RWPE1 (cell line): ENCODE measurements around the gene RBFOX2.

Source experiments
- CTCF ChIA-PET: fragments of 350-600 bp; sonication (Branson Sonifier 250); formaldehyde crosslinking; extraction: SDS; loops from one replicate; lab custom pipeline; 2021; lab: Yijun Ruan, JAX
- POLR2A ChIA-PET: fragments of 400-600 bp; formaldehyde crosslinking; extraction: SDS; loops from one replicate; lab custom pipeline; 2020; ENCODE audit warnings: antibody characterized with exemption; ENCODE audit not compliant: low non-redundant PET; lab: Yijun Ruan, JAX
- DNase-seq: peaks from one replicate; pipeline ENCODE4 v3.0.0; 2012; ENCODE audit warnings: low spot score
- H3K27ac ChIP-seq: fragments of 450-650 bp; 2 replicates; pipeline ENCODE4 v1.5.1; 2017
- TF ChIP-seq, protein P1 (sequence below): fragments of 450-650 bp; conservative IDR thresholded peaks from 2 replicates; pipeline ENCODE4 v1.5.1; 2017; ENCODE audit warnings: low read depth, mild to moderate bottlenecking

The RBFOX2 gene

GRCh38 chr22:35688913-35689675 is 339.5 kb downstream of the RBFOX2 start:
- ChIA-PET CTCF (interaction anchor here (0.5 kb wide), 1 partner anchor 46 kb away, joined by 3 read pairs; no protein-coding TSS in a partner anchor), POLR2A (no interaction called here)
- H3K27ac ChIP-seq, result no peak overlapping the region
- TF ChIP-seq, protein P1, sequence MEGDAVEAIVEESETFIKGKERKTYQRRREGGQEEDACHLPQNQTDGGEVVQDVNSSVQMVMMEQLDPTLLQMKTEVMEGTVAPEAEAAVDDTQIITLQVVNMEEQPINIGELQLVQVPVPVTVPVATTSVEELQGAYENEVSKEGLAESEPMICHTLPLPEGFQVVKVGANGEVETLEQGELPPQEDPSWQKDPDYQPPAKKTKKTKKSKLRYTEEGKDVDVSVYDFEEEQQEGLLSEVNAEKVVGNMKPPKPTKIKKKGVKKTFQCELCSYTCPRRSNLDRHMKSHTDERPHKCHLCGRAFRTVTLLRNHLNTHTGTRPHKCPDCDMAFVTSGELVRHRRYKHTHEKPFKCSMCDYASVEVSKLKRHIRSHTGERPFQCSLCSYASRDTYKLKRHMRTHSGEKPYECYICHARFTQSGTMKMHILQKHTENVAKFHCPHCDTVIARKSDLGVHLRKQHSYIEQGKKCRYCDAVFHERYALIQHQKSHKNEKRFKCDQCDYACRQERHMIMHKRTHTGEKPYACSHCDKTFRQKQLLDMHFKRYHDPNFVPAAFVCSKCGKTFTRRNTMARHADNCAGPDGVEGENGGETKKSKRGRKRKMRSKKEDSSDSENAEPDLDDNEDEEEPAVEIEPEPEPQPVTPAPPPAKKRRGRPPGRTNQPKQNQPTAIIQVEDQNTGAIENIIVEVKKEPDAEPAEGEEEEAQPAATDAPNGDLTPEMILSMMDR, result no peak
- DNase-seq, result no peak
